ENCODE results near the gene DUSP28.
"Not testable (repeated sequence)": the region's sequence is repeated elsewhere in the genome, so short reads cannot be mapped to it uniquely, and the experiment has no call there.

Gene DUSP28

DNA sequence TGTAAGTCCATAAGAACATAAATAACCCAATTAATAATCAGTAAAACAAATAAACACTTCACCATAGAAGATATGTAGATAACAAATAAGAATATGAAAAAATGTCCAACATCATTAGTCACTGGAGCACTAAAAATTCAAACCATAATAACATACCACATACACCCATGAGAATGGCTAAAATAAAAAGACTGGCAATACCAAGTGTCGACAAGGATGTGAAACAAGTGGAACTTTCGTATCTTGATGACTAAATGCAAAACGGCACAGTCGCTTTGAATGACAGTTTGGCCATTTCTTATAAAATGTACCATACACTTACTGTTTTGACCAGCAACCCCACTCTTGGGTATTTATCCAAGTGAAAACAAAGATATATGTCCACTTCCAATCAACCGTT is 29.1 kb upstream of the DUSP28 start:
- no peaks in the 10 kb centered on the region for H4K20me1 ChIP-seq (ENCODE audit: insufficient read depth, low read length)
- H2AFZ ChIP-seq (ENCODE audit: low read length) = no peak overlapping the region
- no peaks in the 10 kb centered on the region for H3F3A ChIP-seq (ENCODE audit: insufficient read depth, low read length)
- no peak for TF ChIP-seq EZH2 (IDR thresholded peaks at IDR 0.05; ENCODE audit: borderline replicate concordance, low read length)
- TF ChIP-seq, protein P1, sequence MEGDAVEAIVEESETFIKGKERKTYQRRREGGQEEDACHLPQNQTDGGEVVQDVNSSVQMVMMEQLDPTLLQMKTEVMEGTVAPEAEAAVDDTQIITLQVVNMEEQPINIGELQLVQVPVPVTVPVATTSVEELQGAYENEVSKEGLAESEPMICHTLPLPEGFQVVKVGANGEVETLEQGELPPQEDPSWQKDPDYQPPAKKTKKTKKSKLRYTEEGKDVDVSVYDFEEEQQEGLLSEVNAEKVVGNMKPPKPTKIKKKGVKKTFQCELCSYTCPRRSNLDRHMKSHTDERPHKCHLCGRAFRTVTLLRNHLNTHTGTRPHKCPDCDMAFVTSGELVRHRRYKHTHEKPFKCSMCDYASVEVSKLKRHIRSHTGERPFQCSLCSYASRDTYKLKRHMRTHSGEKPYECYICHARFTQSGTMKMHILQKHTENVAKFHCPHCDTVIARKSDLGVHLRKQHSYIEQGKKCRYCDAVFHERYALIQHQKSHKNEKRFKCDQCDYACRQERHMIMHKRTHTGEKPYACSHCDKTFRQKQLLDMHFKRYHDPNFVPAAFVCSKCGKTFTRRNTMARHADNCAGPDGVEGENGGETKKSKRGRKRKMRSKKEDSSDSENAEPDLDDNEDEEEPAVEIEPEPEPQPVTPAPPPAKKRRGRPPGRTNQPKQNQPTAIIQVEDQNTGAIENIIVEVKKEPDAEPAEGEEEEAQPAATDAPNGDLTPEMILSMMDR (IDR thresholded peaks at IDR 0.05; ENCODE audit: low read length) = no peak
- no peak overlapping the region for H3K4me3 ChIP-seq (ENCODE audit: low read depth, low read length, poor library complexity, severe bottlenecking)
- no peaks in the 10 kb centered on the region for H3K27me3 ChIP-seq (ENCODE audit: insufficient read depth, low read length)
- H3K27ac ChIP-seq (ENCODE audit: low read depth, low read length, poor library complexity, severe bottlenecking) = no peak overlapping the region
- H3K9ac ChIP-seq (ENCODE audit: low read length) = no peak overlapping the region
- H3K9me2 ChIP-seq (ENCODE audit: low read depth, low read length) = no peaks in the 10 kb centered on the region
- no peak overlapping the region for H3K4me2 ChIP-seq (ENCODE audit: low read length)
- H3K36me3 ChIP-seq (ENCODE audit: insufficient read depth, low read length) = peaks cover 55% of the 10 kb centered on the region
- no peaks in the 10 kb centered on the region for H3K4me1 ChIP-seq (ENCODE audit: insufficient read depth, low read length, severe bottlenecking)
- H3K79me2 ChIP-seq (ENCODE audit: insufficient read depth, low read length) = no peaks in the 10 kb centered on the region
- H3K9me3 ChIP-seq (ENCODE audit: low read length) = peaks cover 18% of the 10 kb centered on the region

- no peak overlapping the region for H3K27ac ChIP-seq (ENCODE audit: low read depth, low read length, poor library complexity, severe bottlenecking)
- no peak overlapping the region for H3K4me2 ChIP-seq (ENCODE audit: low read length)
- H3K9me2 ChIP-seq (ENCODE audit: low read depth, low read length) = no peaks in the 10 kb centered on the region
- peaks cover 18% of the 10 kb centered on the region for H3K9me3 ChIP-seq (ENCODE audit: low read length)
- TF ChIP-seq, protein P1 (IDR thresholded peaks at IDR 0.05; ENCODE audit: low read length) = no peak
- no peak for TF ChIP-seq EZH2 (IDR thresholded peaks at IDR 0.05; ENCODE audit: borderline replicate concordance, low read length)
- H3K4me3 ChIP-seq (ENCODE audit: low read depth, low read length, poor library complexity, severe bottlenecking) = no peak overlapping the region
- H3K79me2 ChIP-seq (ENCODE audit: insufficient read depth, low read length) = no peaks in the 10 kb centered on the region
- H2AFZ ChIP-seq (ENCODE audit: low read length) = no peak overlapping the region
- no peaks in the 10 kb centered on the region for H3K4me1 ChIP-seq (ENCODE audit: insufficient read depth, low read length, severe bottlenecking)
- no peaks in the 10 kb centered on the region for H3K27me3 ChIP-seq (ENCODE audit: insufficient read depth, low read length)
- no peaks in the 10 kb centered on the region for H4K20me1 ChIP-seq (ENCODE audit: insufficient read depth, low read length)
- H3K9ac ChIP-seq (ENCODE audit: low read length) = no peak overlapping the region
- no peaks in the 10 kb centered on the region for H3F3A ChIP-seq (ENCODE audit: insufficient read depth, low read length)
- peaks cover 49% of the 10 kb centered on the region for H3K36me3 ChIP-seq (ENCODE audit: insufficient read depth, low read length)
Measured at GRCh38 chr2:240532031-240532775, 28.0 kb upstream of the DUSP28 start.

DNA sequence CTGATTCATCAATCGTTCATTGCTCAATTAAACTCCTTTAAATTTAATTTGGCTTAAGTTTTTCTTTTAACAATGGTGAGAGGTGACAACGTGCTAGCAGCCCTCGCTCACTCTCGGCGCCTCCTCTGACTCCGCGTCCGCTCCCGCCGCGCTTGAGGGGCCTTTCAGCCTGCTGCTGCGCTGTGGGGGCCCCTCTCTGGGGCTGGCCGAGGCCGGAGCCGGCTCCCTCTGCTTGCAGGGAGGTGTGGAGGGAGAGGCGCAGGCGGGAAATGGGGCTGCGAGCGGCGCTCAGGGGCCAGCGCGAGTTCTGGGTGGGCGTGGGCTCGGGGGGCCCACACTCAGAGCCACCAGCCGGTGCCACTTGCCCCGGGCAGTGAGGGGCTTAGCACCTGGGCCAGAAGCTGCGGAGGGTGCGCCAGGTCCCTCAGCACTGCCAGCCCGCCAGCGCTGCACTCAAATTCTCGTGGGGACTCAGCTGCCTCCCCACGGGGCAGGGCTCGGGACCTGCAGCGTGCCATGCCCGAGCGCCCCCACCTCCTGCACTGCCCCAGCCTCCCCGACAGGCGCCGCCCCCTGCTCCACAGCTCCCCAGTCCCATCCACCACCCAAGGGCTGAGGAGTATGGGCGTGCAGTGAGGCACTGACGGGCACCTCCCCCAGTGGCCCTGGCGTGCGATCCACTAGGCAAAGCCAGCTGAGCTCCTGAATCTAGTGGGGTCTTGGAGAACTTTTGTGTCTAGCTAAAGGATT is 22.0 kb upstream of the DUSP28 start:
- H4K20me1 ChIP-seq (ENCODE audit: insufficient read depth, low read length) = no peaks in the 10 kb centered on the region
- peaks cover 47% of the 10 kb centered on the region for H3K36me3 ChIP-seq (ENCODE audit: insufficient read depth, low read length)
- no peaks in the 10 kb centered on the region for H3F3A ChIP-seq (ENCODE audit: insufficient read depth, low read length)
- no peak overlapping the region for H3K9ac ChIP-seq (ENCODE audit: low read length)
- no peak overlapping the region for H3K4me2 ChIP-seq (ENCODE audit: low read length)
- H3K79me2 ChIP-seq (ENCODE audit: insufficient read depth, low read length) = no peaks in the 10 kb centered on the region
- no peak overlapping the region for H3K27ac ChIP-seq (ENCODE audit: low read depth, low read length, poor library complexity, severe bottlenecking)
- no peak overlapping the region for H2AFZ ChIP-seq (ENCODE audit: low read length)
- no peak for TF ChIP-seq EZH2 (IDR thresholded peaks at IDR 0.05; ENCODE audit: borderline replicate concordance, low read length)
- TF ChIP-seq, protein P1 (IDR thresholded peaks at IDR 0.05; ENCODE audit: low read length) = no peak
- no peak overlapping the region for H3K4me3 ChIP-seq (ENCODE audit: low read depth, low read length, poor library complexity, severe bottlenecking)
- no peaks in the 10 kb centered on the region for H3K9me2 ChIP-seq (ENCODE audit: low read depth, low read length)
- H3K27me3 ChIP-seq (ENCODE audit: insufficient read depth, low read length) = no peaks in the 10 kb centered on the region
- no peaks in the 10 kb centered on the region for H3K4me1 ChIP-seq (ENCODE audit: insufficient read depth, low read length, severe bottlenecking)
- H3K9me3 ChIP-seq (ENCODE audit: low read length) = peaks cover 5% of the 10 kb centered on the region; the same call in 1 of the 2 replicates

- H3K4me3 ChIP-seq (ENCODE audit: low read depth, low read length, poor library complexity, severe bottlenecking); H3K79me2 ChIP-seq (ENCODE audit: insufficient read depth, low read length); H3K27ac ChIP-seq (ENCODE audit: low read depth, low read length, poor library complexity, severe bottlenecking); H3F3A ChIP-seq (ENCODE audit: insufficient read depth, low read length); H3K4me2 ChIP-seq (ENCODE audit: low read length); H3K4me1 ChIP-seq (ENCODE audit: insufficient read depth, low read length, severe bottlenecking); H3K27me3 ChIP-seq (ENCODE audit: insufficient read depth, low read length); H3K9me3 ChIP-seq (ENCODE audit: low read length); H4K20me1 ChIP-seq (ENCODE audit: insufficient read depth, low read length); H2AFZ ChIP-seq (ENCODE audit: low read length); H3K9ac ChIP-seq (ENCODE audit: low read length); H3K9me2 ChIP-seq (ENCODE audit: low read depth, low read length): not testable (repeated sequence)
- H3K36me3 ChIP-seq (ENCODE audit: insufficient read depth, low read length) = peaks cover 49% of the 10 kb centered on the region
Measured at GRCh38 chr2:240539101-240539500, 21.1 kb upstream of the DUSP28 start.

All from OCI-LY1 (cell line).